ENCODE measurements around the gene MIEF2. TPM values are rescaled to one million over a fixed set of nuclear protein-coding genes. Genes with fewer than 3 reads are reported as not detected.
"Not testable (repeated sequence)": the region's sequence is repeated elsewhere in the genome, so short reads cannot be mapped to it uniquely, and the experiment has no call there.

Gene MIEF2
- 18.4 and 22.2 TPM in 2 replicates for total RNA-seq
- long read RNA-seq, transcript MIEF2-201 (4 exons, 3,364 nt), result major isoform, 43 of 56 reads
- long read RNA-seq, partial matches to known transcripts, result 0 of 56 reads
- long read RNA-seq, other reads (novel, unspliced or antisense), result 8 of 56 reads

- no peak for TF ChIP-seq CTCF (IDR thresholded peaks at IDR 0.05; ENCODE audit: unreplicated experiment)
- Mint-ChIP-seq H3K4me1 (ENCODE audit: low read depth) (peaks cover 18% of the 10 kb centered on the region), H3K9me3 (ENCODE audit: low read depth) (no peaks in the 10 kb centered on the region), H3K36me3 (ENCODE audit: insufficient read depth) (peaks cover 3% of the 10 kb centered on the region), H3K27me3 (no peaks in the 10 kb centered on the region), H3K4me3 (ENCODE audit: low read depth) (peak within 1 kb of the TSS; percentile 80), H3K27ac (peak within 1 kb of the TSS; percentile 96)
- peak; percentile 92 for DNase-seq (ENCODE audit: low spot score, unreplicated experiment)
Measured at GRCh38 chr17:18260332-18261145, at the start of gene MIEF2. MIEF2 (plus strand) TSS chr17:18260662; CDS start chr17:18262721, 2,059 bp downstream.

- H3K4me1 Mint-ChIP-seq (ENCODE audit: low read depth), result no peaks in the 10 kb centered on the region
- no peaks in the 10 kb centered on the region for H3K9me3 Mint-ChIP-seq (ENCODE audit: low read depth)
- DNase-seq (ENCODE audit: low spot score, unreplicated experiment), result no peak
- peaks cover 3% of the 10 kb centered on the region for H3K36me3 Mint-ChIP-seq (ENCODE audit: insufficient read depth)
- TF ChIP-seq CTCF (IDR thresholded peaks at IDR 0.05; ENCODE audit: unreplicated experiment), result no peak
- peak overlapping the region; percentile 33 for H3K27ac Mint-ChIP-seq
- no peak overlapping the region for H3K4me3 Mint-ChIP-seq (ENCODE audit: low read depth)
- H3K27me3 Mint-ChIP-seq, result no peaks in the 10 kb centered on the region
Measured at GRCh38 chr17:18213666-18214270, 46.7 kb upstream of the MIEF2 start.

GRCh38 chr17:18216906-18217305, 43.6 kb upstream of the MIEF2 start:
- not testable (repeated sequence) for H3K27ac Mint-ChIP-seq; H3K36me3 Mint-ChIP-seq (ENCODE audit: insufficient read depth); H3K9me3 Mint-ChIP-seq (ENCODE audit: low read depth); DNase-seq (ENCODE audit: low spot score, unreplicated experiment); H3K27me3 Mint-ChIP-seq; H3K4me3 Mint-ChIP-seq (ENCODE audit: low read depth); H3K4me1 Mint-ChIP-seq (ENCODE audit: low read depth)

GRCh38 chr17:18217412-18218015, 42.9 kb upstream of the MIEF2 start:
- peak overlapping the region; percentile 56 for H3K27ac Mint-ChIP-seq
- no peak overlapping the region for H3K4me3 Mint-ChIP-seq (ENCODE audit: low read depth)
- no peaks in the 10 kb centered on the region for H3K36me3 Mint-ChIP-seq (ENCODE audit: insufficient read depth)
- no peaks in the 10 kb centered on the region for H3K4me1 Mint-ChIP-seq (ENCODE audit: low read depth)
- peak; percentile 85 for TF ChIP-seq CTCF (IDR thresholded peaks at IDR 0.05; ENCODE audit: unreplicated experiment)
- no peaks in the 10 kb centered on the region for H3K27me3 Mint-ChIP-seq
- peak; percentile 78 for DNase-seq (ENCODE audit: low spot score, unreplicated experiment)
- no peaks in the 10 kb centered on the region for H3K9me3 Mint-ChIP-seq (ENCODE audit: low read depth)

- Mint-ChIP-seq H3K4me1 (ENCODE audit: low read depth) (no peaks in the 10 kb centered on the region), H3K27ac (no peak overlapping the region), H3K4me3 (ENCODE audit: low read depth) (no peak overlapping the region), H3K36me3 (ENCODE audit: insufficient read depth) (no peaks in the 10 kb centered on the region), H3K27me3 (no peaks in the 10 kb centered on the region), H3K9me3 (ENCODE audit: low read depth) (no peaks in the 10 kb centered on the region)
- no peak for DNase-seq (ENCODE audit: low spot score, unreplicated experiment)
- TF ChIP-seq CTCF (IDR thresholded peaks at IDR 0.05; ENCODE audit: unreplicated experiment), result no peak
Measured at GRCh38 chr17:18218756-18219415, 41.6 kb upstream of the MIEF2 start.

Measured in progenitor cell of endocrine pancreas (in vitro differentiated cells).